Measurements from ENCODE around the gene GNRHR.

- TF ChIP-seq, protein P1, sequence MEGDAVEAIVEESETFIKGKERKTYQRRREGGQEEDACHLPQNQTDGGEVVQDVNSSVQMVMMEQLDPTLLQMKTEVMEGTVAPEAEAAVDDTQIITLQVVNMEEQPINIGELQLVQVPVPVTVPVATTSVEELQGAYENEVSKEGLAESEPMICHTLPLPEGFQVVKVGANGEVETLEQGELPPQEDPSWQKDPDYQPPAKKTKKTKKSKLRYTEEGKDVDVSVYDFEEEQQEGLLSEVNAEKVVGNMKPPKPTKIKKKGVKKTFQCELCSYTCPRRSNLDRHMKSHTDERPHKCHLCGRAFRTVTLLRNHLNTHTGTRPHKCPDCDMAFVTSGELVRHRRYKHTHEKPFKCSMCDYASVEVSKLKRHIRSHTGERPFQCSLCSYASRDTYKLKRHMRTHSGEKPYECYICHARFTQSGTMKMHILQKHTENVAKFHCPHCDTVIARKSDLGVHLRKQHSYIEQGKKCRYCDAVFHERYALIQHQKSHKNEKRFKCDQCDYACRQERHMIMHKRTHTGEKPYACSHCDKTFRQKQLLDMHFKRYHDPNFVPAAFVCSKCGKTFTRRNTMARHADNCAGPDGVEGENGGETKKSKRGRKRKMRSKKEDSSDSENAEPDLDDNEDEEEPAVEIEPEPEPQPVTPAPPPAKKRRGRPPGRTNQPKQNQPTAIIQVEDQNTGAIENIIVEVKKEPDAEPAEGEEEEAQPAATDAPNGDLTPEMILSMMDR (IDR thresholded peaks at IDR 0.05 in 8 of 11, conservative IDR thresholded peaks at IDR 0.05 in 3 of 11), result no peak
- no peak for TF ChIP-seq POLR2AphosphoS5 (IDR thresholded peaks at IDR 0.05)
Measured at GRCh38 chr4:67787311-67787710, 33.1 kb upstream of the GNRHR start.

Data from spleen (tissue), 7 donors.